GM18505 (cell line): ENCODE results near the gene PLEKHA4.
A peak's percentile ranks its signal among the peaks of the same experiment; 100 is the strongest.
"Not testable (repeated sequence)": the region's sequence is repeated elsewhere in the genome, so short reads cannot be mapped to it uniquely, and the experiment has no call there.

Source experiments
- ATAC-seq: cut with Tn5 transposase; IDR thresholded peaks from one replicate; pipeline ENCODE4 v1.9.1; 2021; ENCODE audit not compliant: unreplicated experiment
- POLR2A ChIP-seq: IDR thresholded peaks from 4 replicates; pipeline ENCODE4 v1.6.1; 2011; ENCODE audit warnings: borderline replicate concordance; ENCODE audit not compliant: insufficient read depth, insufficient read length; ENCODE audit errors: extremely low read depth

The PLEKHA4 gene

DNA sequence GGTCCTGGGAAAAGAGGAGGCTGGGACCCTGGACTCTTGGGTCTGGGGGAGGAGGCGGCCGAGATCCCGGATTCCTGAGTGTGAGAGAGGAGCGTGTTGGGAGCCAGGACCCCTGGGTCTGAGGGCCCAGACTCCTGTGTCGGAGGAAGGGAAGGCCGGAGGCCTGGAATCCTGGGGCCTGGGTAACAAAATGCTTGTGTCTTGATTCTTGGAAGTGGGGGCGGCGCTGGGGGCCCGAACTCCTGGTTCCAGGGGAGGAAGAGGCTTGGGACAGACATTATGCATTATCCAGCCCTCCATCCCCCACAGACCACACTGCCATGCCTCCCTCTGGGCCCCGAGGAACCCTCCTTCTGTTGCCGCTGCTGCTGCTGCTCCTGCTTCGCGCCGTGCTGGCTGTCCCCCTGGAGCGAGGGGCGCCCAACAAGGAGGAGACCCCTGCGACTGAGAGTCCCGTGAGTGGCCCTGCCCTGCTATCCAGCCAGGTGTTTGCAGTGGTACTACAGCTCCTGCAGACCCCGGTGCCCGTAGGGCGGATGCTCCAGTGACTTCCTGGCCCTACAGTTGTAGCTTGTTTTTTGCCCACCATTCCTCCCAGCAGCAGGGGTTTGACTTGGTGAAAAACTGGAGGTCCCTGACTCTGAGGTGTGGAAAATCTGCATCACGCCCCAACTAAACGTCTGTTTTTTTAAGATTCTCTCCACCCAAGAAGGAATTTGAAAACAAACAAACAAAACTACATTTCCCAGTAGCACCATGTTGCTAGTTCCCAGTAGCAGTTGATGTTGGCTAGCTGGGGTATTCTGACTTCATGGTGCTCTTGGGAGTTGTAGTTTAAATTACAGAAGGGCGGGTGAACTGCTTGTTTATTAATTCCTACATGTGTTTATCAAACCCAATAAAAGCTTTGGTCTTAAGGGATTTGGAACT is 32.3 kb upstream of the PLEKHA4 start:
- TF ChIP-seq POLR2A = peak; percentile 41
- no peak for ATAC-seq

DNA sequence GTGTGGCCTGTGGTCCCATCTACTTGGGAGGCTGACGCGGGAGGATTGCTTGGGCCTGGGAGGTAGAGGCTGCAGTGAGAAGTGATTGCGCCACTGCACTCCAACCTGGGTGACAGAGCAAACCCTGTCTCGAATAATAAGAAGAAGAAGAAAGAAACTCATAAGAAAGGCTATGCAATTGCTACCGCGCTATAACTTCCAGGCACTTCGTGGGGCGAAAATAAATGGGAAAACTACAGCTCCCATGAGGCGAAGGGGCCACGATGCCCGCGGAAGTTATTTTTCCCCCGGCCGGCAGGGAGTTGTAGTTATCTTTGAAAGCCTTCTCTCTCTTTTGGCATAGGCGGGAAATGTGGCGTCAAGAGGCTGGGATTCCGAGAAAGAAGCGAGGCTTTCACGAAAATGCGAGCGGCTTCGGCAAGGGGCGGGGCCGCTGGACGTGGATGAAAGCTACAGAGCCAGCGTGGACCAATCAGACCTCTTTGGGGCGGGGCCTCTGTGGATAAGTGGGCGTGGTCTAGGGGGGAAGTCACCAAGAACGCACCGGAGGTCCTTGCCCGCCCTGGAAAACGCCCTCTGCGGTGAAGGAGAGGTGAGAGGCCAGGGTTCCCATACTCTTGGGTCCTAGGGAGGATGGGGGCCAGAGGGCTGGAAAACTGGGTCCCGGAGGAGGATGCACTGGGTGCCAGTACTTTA is 31.5 kb upstream of the PLEKHA4 start, which contains the start of gene NUCB1:
Gene NUCB1, plus strand, starts transcription at position 532 of the 696 bp plus-strand sequence. CDS start 485 bp downstream, outside the sequence.
- peak; percentile 65 for ATAC-seq
- TF ChIP-seq POLR2A = peak; percentile 61

DNA sequence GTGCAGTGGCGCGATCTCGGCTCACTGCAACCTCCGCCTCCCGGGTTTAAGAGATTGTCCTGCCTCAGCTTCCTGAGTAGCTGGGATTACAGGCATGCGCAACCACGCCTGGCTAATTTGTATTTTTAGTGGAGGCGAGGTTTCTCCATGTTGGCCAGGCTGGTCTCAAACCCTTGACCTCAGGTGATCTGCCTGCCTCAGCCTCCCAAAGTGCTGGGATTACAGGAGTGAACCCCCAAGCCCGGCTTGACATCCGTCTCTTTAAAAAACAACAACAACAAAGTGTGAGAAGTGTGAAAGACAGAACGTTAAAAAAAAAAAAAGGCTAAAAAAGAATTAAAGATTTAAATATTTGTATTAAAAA is 31.0 kb upstream of the PLEKHA4 start:
- not testable (repeated sequence) for ATAC-seq

DNA sequence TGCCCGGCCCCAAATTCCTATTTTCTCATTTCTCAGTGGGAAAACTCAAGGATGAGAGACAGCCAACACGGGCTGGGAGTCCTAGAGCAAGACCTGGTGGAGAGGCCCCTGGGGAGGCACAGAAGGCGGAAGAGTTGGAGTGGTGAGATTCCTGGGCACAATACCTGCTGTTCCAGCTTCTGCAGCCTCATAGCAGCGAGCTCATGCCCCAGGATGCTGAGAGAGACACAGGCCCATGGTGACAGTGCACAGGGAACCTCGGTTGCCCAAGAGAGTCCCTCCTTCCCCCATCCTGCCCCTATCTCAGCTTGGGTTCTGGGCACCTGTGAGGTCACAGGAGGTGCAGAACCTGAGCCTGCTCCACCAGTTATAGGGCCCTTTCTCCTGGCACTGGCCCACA is 28.8 kb upstream of the PLEKHA4 start:
- TF ChIP-seq POLR2A = no peak
- ATAC-seq = no peak

DNA sequence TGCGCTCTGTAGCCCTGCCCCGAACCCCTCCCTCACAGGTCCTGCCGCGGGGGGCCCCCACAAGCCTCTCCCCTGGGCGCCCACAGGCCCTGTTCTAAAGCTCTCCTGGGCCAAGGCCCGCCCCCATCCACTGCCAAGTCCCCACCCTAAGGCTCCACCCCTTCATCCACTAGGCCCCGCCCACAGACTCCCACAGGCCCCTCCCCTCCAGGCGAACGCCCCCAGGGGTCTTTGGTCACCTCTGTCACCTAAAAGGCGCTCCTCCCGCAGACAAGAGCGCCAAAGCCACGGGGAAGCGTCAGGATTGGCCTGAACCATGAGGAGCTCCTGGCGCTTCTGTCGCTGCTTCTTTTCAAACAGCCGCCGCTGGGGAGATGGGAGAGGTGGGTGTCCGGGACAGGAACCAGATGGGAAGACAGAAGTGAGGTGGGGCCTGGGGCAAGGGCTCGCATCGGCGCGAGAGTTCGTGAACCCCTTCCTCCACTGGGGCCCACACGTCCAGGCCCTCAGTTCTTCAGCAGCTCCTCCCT is 27.8 kb upstream of the PLEKHA4 start:
- TF ChIP-seq POLR2A = no peak
- no peak for ATAC-seq

DNA sequence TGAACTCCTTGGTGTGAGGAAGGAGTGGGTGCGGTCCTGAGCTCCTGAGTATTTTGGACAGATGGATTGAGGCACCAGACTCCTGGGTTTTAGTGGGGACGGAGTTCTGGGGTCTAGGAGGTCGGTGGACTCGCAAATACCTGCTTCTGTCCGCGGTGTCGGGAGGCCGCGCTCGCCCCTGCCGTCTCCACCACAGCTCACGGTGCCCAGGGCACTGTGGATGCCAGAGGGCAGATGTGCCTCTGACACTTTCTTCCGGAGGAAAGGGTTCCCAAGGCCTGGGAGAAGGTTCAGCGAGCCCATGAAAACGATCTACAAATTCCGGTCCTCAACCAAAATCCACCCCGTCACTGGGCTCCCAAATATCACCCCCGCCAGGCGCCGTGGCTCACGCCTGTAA is 26.8 kb upstream of the PLEKHA4 start:
- ATAC-seq = no peak

DNA sequence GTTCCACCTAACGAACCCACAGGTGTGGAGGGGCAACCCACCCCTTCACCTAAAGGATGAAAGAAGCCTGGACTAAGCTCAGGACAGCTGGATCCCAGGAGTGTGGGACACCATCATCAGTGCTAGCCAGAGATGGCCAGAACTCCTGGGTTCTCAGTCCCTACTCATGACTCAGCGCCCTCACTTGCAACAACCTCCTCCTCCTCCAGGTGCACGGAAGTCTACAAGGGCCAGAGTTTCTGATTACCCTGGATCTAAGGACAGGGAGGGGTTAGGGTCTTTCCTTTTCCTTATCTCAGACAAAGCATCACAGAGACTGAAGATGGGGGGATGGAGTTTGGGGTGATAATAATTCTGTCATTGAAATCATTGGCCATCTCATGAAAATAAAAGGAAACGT is 22.1 kb upstream of the PLEKHA4 start:
- TF ChIP-seq POLR2A = no peak
- ATAC-seq = no peak

More for the DNA sequence above, 26.8 kb upstream of the PLEKHA4 start:
- TF ChIP-seq POLR2A = no peak

DNA sequence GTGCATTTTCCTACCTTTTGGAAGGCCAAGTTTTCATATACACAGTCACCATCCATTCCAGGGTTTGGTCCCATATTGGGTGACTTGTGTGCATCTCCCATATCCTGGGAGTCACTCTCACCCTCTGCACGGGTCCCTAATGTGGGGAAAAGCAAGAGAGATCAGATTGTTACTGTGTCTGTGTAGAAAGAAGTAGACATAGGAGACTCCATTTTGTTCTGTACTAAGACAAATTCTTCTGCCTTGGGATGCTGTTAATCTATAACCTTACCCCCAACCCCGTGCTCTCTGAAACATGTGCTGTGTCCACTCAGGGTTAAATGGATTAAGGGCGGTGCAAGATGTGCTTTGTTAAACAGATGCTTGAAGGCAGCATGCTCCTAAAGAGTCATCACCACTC is 21.1 kb upstream of the PLEKHA4 start:
- ATAC-seq = not testable (repeated sequence)

DNA sequence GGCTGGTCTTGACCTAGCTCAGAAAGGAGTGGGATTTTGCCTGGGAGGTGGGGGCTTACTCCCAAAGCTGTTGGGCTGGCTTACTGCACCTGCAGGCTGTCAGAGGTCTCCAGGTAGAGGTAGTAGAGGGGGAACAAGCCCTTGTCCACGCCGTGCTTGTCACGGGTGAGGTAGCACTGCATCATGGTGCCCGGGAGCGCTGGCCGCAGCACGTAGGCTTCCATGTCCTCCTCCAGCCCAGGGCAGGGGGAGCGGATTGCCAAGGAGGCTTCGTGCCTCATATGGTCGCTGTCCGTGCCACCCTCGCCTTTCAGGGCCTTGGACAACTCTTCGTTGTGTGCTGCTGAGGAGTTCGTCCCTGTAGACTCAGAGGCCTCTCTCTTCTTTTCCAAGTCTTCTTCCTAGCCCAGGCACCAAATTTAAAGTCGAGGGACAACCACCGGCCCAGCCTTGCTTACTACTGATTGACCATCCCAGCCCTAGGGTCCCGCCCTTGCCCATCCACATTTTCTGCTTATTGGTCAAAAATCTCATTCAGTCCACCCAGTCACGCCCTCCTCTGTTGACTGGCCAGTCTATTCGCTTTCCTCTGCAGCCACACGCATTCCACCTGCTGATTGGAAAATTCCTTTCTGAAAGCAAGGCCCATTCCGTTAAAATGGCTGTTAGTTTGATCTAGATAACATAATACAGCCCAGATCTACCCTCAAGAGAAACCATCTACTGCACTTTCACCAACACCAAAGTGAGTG is 19.6 kb upstream of the PLEKHA4 start:
- no peak for ATAC-seq
- TF ChIP-seq POLR2A = no peak

DNA sequence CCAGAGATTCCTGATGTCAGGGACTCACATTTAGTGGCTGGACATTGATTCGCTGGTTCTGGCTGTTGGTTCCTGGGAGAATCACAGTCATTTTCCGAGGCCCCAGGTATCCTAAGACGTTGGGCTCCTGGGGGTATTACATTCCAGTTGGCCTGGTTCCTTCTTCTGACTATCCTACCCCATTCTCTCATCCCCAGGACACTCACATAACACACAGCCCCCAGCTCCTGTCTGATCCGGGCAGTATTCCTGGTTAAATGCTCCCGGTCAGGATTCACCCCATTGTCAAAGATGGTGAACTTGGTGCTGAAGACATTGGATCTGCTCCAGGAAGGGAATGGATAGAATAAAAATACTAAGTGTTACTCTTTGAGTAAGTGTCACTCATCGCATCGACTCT is 15.3 kb upstream of the PLEKHA4 start:
- TF ChIP-seq POLR2A = no peak
- ATAC-seq = no peak

DNA sequence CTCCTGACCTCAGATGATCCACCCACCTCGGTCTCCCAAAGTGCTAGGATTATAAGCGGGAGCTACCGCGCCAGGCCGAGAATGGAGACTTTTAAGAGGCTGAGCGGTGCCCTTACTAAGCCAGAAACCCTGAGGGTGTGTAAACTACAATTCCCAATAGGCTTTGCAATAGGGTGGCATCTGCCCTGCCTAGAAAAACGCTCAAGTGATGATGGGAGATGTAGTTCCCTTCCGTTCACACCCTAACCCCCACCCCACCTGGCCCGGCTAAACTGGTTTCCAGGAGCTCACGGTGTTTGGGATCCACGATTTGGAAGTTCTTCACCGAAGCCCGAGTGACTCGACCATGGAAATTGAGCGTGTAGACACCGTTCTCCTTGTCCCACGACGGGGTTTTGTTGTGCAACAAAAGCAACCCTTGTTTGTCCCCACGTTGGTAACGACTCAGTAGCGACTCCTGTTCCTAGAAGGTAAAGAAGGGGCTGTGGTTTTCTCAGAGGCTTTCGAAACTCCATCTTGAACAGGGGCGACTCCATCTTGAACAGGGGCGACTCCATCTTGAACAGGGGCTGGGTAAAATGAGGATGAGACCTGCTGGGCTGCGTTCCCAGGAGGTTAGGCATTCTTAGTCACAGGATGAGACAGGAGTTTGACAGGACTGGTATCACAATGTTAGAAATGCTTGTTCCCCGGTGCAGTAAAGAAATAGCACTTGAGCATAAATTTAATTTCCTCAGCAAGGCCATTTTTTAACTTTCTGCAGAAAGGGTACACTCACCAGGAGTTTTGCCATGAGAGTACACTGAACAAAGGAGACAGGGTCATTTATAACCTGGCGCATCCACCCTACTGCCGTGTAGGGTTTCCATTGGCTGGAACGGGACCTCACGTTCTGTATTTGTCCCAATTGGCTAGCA is 13.6 kb upstream of the PLEKHA4 start:
- TF ChIP-seq POLR2A = no peak
- no peak for ATAC-seq

DNA sequence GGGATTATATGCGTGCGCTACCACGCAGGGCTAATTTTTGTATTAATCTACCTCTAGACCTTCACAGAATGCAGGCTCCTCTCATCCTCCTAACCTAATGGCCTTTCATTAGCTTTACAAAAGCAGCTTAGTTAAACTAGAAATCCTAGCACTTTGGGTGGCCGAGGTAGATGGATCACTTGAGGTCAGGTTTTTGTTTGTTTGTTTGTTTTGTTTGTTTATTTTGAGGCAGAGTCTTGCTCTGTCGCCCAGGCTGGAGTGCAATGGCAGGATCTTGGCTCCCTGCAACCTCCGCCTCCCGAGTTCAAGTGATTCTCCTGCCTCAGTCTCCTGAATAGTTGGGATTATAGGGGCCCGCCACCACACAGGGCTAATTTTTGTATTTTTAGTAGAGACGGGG is 11.3 kb upstream of the PLEKHA4 start:
- ATAC-seq = not testable (repeated sequence)

DNA sequence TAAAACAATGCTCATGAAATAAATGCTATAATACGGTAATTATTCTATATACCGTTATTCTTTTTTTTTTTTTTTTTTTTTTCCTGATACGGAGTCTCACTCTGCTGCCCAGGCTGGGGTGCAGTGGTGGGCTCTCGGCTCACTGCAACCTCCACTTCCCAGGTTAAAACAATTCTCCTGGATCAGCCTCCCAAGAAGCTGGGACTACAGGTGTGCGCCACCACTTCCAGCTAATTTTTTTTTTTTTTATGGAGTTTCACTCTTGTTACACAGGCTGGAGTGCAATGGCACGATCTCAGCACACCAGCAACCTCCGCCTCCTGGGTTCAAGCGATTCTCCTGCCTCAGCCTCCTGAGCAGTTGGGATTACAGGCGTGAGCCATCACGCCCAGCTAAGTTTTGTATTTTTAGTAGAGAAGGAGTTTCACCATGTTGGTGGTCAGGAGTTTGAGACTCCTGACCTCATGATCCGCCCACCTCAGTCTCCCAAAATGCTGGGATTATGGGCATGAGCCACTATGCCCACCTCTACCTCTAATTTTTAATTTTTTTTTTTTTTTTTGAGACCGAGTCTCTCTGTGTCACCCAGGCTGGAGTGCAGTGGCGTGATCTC is 10.7 kb upstream of the PLEKHA4 start:
- ATAC-seq = no peak
- no peak for TF ChIP-seq POLR2A
